Fibroblast of skin of left quadriceps (primary cell): Measurements from ENCODE around the gene METAP1.
"Not testable (repeated sequence)": the region's sequence is repeated elsewhere in the genome, so short reads cannot be mapped to it uniquely, and the experiment has no call there.

Experiments used
- DNase-seq, 2 experiments: peaks; one replicate each; pipeline ENCODE4 v3.0.0-alpha.2; 2013; ENCODE audit warnings: low read depth in 2 of 2

Gene METAP1

GRCh38 chr4:98997166-98997565 is 1.6 kb downstream of the METAP1 start:
- DNase-seq, result no peak

- no peak for DNase-seq
These were observed 3.0 kb downstream of the METAP1 start for GRCh38 chr4:98998551-98998950.

GRCh38 chr4:99002279-99002678 is 6.8 kb downstream of the METAP1 start:
- DNase-seq, result no peak

GRCh38 chr4:99008051-99008450 is 12.5 kb downstream of the METAP1 start:
- DNase-seq, result no peak

- no peak for DNase-seq
These were observed 16.4 kb downstream of the METAP1 start for GRCh38 chr4:99011910-99012309.

- DNase-seq, result no peak
These were observed 17.9 kb downstream of the METAP1 start for GRCh38 chr4:99013402-99013843.

- DNase-seq, result no peak
These were observed 18.5 kb downstream of the METAP1 start for GRCh38 chr4:99013884-99014523.

- no peak for DNase-seq
These were observed 25.9 kb downstream of the METAP1 start for GRCh38 chr4:99021386-99021785.

GRCh38 chr4:99022566-99022965 is 27.0 kb downstream of the METAP1 start:
- no peak for DNase-seq

- not testable (repeated sequence) for DNase-seq
These were observed 28.3 kb downstream of the METAP1 start for GRCh38 chr4:99023800-99024251.

- DNase-seq, result no peak
These were observed 29.2 kb downstream of the METAP1 start for GRCh38 chr4:99024481-99025275.

- no peak for DNase-seq
These were observed 30.0 kb downstream of the METAP1 start for GRCh38 chr4:99025506-99025905.

GRCh38 chr4:99027304-99027703 is 31.8 kb downstream of the METAP1 start:
- DNase-seq, result no peak

GRCh38 chr4:99028187-99028586 is 32.7 kb downstream of the METAP1 start:
- DNase-seq, result no peak

GRCh38 chr4:99029018-99029735 is 33.7 kb downstream of the METAP1 start:
- no peak for DNase-seq

- DNase-seq, result no peak
These were observed 34.3 kb downstream of the METAP1 start for GRCh38 chr4:99029852-99030251.

GRCh38 chr4:99033956-99034355 is 38.4 kb downstream of the METAP1 start:
- DNase-seq, result no peak

- no peak for DNase-seq
These were observed 42.7 kb downstream of the METAP1 start for GRCh38 chr4:99038213-99038612.

- DNase-seq, result no peak
These were observed 47.8 kb downstream of the METAP1 start for GRCh38 chr4:99043346-99043745.

- no peak for DNase-seq
These were observed 52.2 kb downstream of the METAP1 start for GRCh38 chr4:99047710-99048109.

GRCh38 chr4:99052902-99053301 is 57.4 kb downstream of the METAP1 start:
- DNase-seq, result no peak

GRCh38 chr4:99054428-99054994 is 59.0 kb downstream of the METAP1 start:
- no peak for DNase-seq
